IMR-90 (cell line): Measurements from ENCODE around the gene SOCS2. TPM values are rescaled to one million over a fixed set of nuclear protein-coding genes. Genes with fewer than 3 reads are reported as not detected.

Experiments used
- ATAC-seq: fragments of 200-7000 bp; cut with Tn5 transposase; 2 replicates; pipeline ENCODE4 v1.9.1; 2020; ENCODE audit warnings: low read depth, mild to moderate bottlenecking, moderate library complexity
- BruUV-seq: library from RNA; stranded (reverse); fragments of 400-500 nt; replicated peaks from 2 replicates; lab custom pipeline; 2021; lab: Mats Ljungman, UMichigan
- CTCF ChIA-PET: fragments of 300-600 bp; formaldehyde crosslinking; extraction: SDS; loops from one replicate; lab custom pipeline; 2021; ENCODE audit warnings: antibody characterized with exemption; lab: Yijun Ruan, JAX
- POLR2A ChIA-PET: fragments of 300-600 bp; sonication (Branson Sonifier 250); formaldehyde crosslinking; loops from one replicate; lab custom pipeline; 2022; ENCODE audit warnings: antibody characterized with exemption; ENCODE audit not compliant: unreplicated experiment; lab: Charles Lee
- DNase-seq: peaks from one replicate; pipeline ENCODE4 v3.0.0; 2013
- H2AFZ ChIP-seq: replicated peaks from 2 replicates; pipeline ENCODE3; 2013; ENCODE audit warnings: low read length, mild to moderate bottlenecking; ENCODE audit not compliant: poor library complexity
- H2AK5ac ChIP-seq: 2 replicates; pipeline ENCODE4 v1.6.1; 2013; ENCODE audit warnings: low read depth, low read length, inconsistent platforms
- H2AK9ac ChIP-seq: replicated peaks from 2 replicates; pipeline ENCODE3; 2013; ENCODE audit warnings: mild to moderate bottlenecking, low read depth, low read length, moderate library complexity; ENCODE audit not compliant: poor library complexity
- H2BK120ac ChIP-seq: 2 replicates; pipeline ENCODE4 v1.6.1; 2013; ENCODE audit warnings: low read depth, low read length, inconsistent platforms
- H2BK15ac ChIP-seq: 3 replicates; pipeline ENCODE4 v1.6.1; 2013; ENCODE audit warnings: low read depth, low read length, inconsistent platforms
- H2BK20ac ChIP-seq: 2 replicates; pipeline ENCODE4 v1.6.1; 2013; ENCODE audit warnings: low read depth, mild to moderate bottlenecking, inconsistent platforms, low read length, moderate library complexity
- H2BK5ac ChIP-seq: 2 replicates; pipeline ENCODE4 v1.6.1; 2013; ENCODE audit warnings: mild to moderate bottlenecking, low read depth, low read length, inconsistent platforms; ENCODE audit not compliant: poor library complexity, severe bottlenecking
- H3K14ac ChIP-seq: replicated peaks from 2 replicates; pipeline ENCODE4 v1.6.1; 2013; ENCODE audit warnings: low read depth, low read length, inconsistent platforms
- H3K18ac ChIP-seq: 2 replicates; pipeline ENCODE4 v1.6.1; 2013; ENCODE audit warnings: low read depth, low read length, control low read depth
- H3K23ac ChIP-seq: 2 replicates; pipeline ENCODE4 v1.6.1; 2013; ENCODE audit warnings: low read depth, low read length, inconsistent platforms
- H3K27ac ChIP-seq: 2 replicates; pipeline ENCODE4 v1.5.1; 2013; ENCODE audit warnings: mild to moderate bottlenecking, control low read depth, low read length; ENCODE audit not compliant: insufficient read depth
- H3K27me3 ChIP-seq: 2 replicates; pipeline ENCODE4 v1.6.1; 2013; ENCODE audit warnings: low read length; ENCODE audit not compliant: control insufficient read depth, insufficient read depth
- H3K36me3 ChIP-seq: 2 replicates; pipeline ENCODE4 v1.6.1; 2013; ENCODE audit warnings: low read length, mixed read lengths; ENCODE audit not compliant: control insufficient read depth, insufficient read depth
- H3K4ac ChIP-seq: 2 replicates; pipeline ENCODE4 v1.6.1; 2013; ENCODE audit warnings: low read depth, low read length, inconsistent platforms
- H3K4me1 ChIP-seq: 2 replicates; pipeline ENCODE4 v1.6.1; 2013; ENCODE audit warnings: low read length, mixed read lengths; ENCODE audit not compliant: control insufficient read depth, insufficient read depth
- H3K4me2 ChIP-seq: 2 replicates; pipeline ENCODE4 v1.6.1; 2013; ENCODE audit warnings: low read depth, mild to moderate bottlenecking, control low read depth, low read length, moderate library complexity
- H3K4me3 ChIP-seq: 2 replicates; pipeline ENCODE4 v1.5.1; 2013; ENCODE audit warnings: low read depth, mild to moderate bottlenecking, control low read depth, low read length, moderate library complexity; ENCODE audit not compliant: insufficient read depth
- H3K56ac ChIP-seq: 2 replicates; pipeline ENCODE4 v1.6.1; 2013; ENCODE audit warnings: low read length, inconsistent platforms; ENCODE audit not compliant: insufficient read depth; ENCODE audit errors: extremely low read depth
- H3K79me1 ChIP-seq, 2 experiments: 2 replicates each; pipeline ENCODE4 v1.6.1; 2013; ENCODE audit warnings: low read length in 2 of 2, inconsistent platforms in 1 of 2, low read depth in 1 of 2
- H3K9ac ChIP-seq: 2 replicates; pipeline ENCODE4 v1.6.1; 2013; ENCODE audit warnings: low read depth, low read length, control low read depth
- H3K9me1 ChIP-seq: 2 replicates; pipeline ENCODE4 v1.6.1; 2013; ENCODE audit warnings: low read length, inconsistent platforms; ENCODE audit not compliant: insufficient read depth
- H3K9me3 ChIP-seq: 2 replicates; pipeline ENCODE4 v1.6.1; 2013; ENCODE audit warnings: low read length; ENCODE audit not compliant: control insufficient read depth, insufficient read depth
- H4K20me1 ChIP-seq: 2 replicates; pipeline ENCODE4 v1.6.1; 2013; ENCODE audit warnings: low read length, inconsistent platforms; ENCODE audit not compliant: insufficient read depth
- H4K5ac ChIP-seq: 2 replicates; pipeline ENCODE4 v1.6.1; 2013; ENCODE audit warnings: mild to moderate bottlenecking, low read depth, low read length, control low read depth
- H4K8ac ChIP-seq, 2 experiments: 2 replicates each; pipeline ENCODE4 v1.6.1; 2013; ENCODE audit warnings: low read depth in 2 of 2, low read length in 2 of 2, control low read depth in 1 of 2, inconsistent platforms in 1 of 2
- H4K91ac ChIP-seq: 2 replicates; pipeline ENCODE4 v1.6.1; 2013; ENCODE audit warnings: low read depth, low read length, inconsistent platforms; ENCODE audit not compliant: insufficient read depth
- BHLHE40 ChIP-seq: fragments of 150-350 bp; IDR thresholded peaks from 2 replicates; pipeline ENCODE4 v1.6.1; 2016; ENCODE audit warnings: mild to moderate bottlenecking, low read depth, low read length
- CEBPB ChIP-seq: IDR thresholded peaks from 2 replicates; pipeline ENCODE4 v1.6.1; 2012; ENCODE audit warnings: low read depth, low read length, improper control_type of control experiment
- MAFK ChIP-seq: IDR thresholded peaks from 2 replicates; pipeline ENCODE4 v1.6.1; 2012; ENCODE audit warnings: low read depth, low read length, improper control_type of control experiment
- MAZ ChIP-seq: IDR thresholded peaks from 2 replicates; pipeline ENCODE4 v1.6.1; 2012; ENCODE audit warnings: low read depth, mild to moderate bottlenecking, low read length, improper control_type of control experiment, moderate library complexity, borderline replicate concordance
- NFE2L2 ChIP-seq: fragments of 150-350 bp; IDR thresholded peaks from 2 replicates; pipeline ENCODE4 v1.6.1; 2016; ENCODE audit warnings: low read depth, mild to moderate bottlenecking, low read length
- RAD21 ChIP-seq: IDR thresholded peaks from 2 replicates; pipeline ENCODE4 v1.6.1; 2012; ENCODE audit warnings: low read length, improper control_type of control experiment
- SMC3 ChIP-seq: fragments of 150-350 bp; IDR thresholded peaks from 2 replicates; pipeline ENCODE4 v1.6.1; 2016; ENCODE audit warnings: low read depth, mild to moderate bottlenecking, antibody characterized with exemption, low read length, moderate library complexity
- WGBS, 2 experiments: methylation state at CpG; one replicate each; pipeline versions ENCODE4 v1.1.5 to v1.1.7; 2013; ENCODE audit warnings: missing lambda C conversion rate in 2 of 2; ENCODE audit not compliant: insufficient read length in 1 of 2; ENCODE audit errors: extremely low coverage in 2 of 2; 5-methylcytosine and 5-hydroxymethylcytosine counted together
- dilution Hi-C: fragments of 300-500 bp; cut with HindIII; formaldehyde crosslinking; loops from one replicate; pipeline ENCODE4 v1.14.3; 2018; ENCODE audit warnings: low sequenced_read_pairs; ENCODE audit not compliant: unreplicated experiment
- in situ Hi-C: fragments of 300-500 bp; cut with MboI; formaldehyde crosslinking; loops from 3 replicates; pipeline ENCODE4 v1.14.3; 2019; ENCODE audit warnings: low sequenced_read_pairs, inconsistent platforms, mixed read lengths
- intact Hi-C: fragments of 100-400 bp; cut with micrococcal nuclease; formaldehyde crosslinking; loops from 2 replicates; pipeline ENCODE4 v1.10.0; 2022
- polyA plus RNA-seq, 3 experiments: library from polyadenylated mRNA; depleted of rRNA; stranded (reverse); fragments of >200 nt; gene quantifications; 2 replicates each; pipeline ENCODE4 v1.2.3, GENCODE V29; 2012; ENCODE audit warnings: low replicate concordance in 1 of 3
- total RNA-seq: library from RNA; depleted of rRNA; stranded (reverse); fragments of >200 nt; gene quantifications from 2 replicates; pipeline ENCODE4 v1.2.3, GENCODE V29; 2012
- TF ChIP-seq, protein P1 (sequence below): fragments of 150-350 bp; IDR thresholded peaks from 2 replicates; pipeline ENCODE4 v1.6.1; 2016; ENCODE audit warnings: low read depth, mild to moderate bottlenecking, low read length, moderate library complexity, borderline replicate concordance
- TF ChIP-seq, protein P2 (sequence below): conservative IDR thresholded peaks from 2 replicates; pipeline ENCODE4 v1.5.1; 2012; ENCODE audit warnings: mild to moderate bottlenecking, low read depth, low read length, improper control_type of control experiment

Gene SOCS2
- total and polyA plus RNA-seq, 2 of the 4 experiments (the other 2 are of a cell fraction), result 12.0 to 12.4 TPM

DNA sequence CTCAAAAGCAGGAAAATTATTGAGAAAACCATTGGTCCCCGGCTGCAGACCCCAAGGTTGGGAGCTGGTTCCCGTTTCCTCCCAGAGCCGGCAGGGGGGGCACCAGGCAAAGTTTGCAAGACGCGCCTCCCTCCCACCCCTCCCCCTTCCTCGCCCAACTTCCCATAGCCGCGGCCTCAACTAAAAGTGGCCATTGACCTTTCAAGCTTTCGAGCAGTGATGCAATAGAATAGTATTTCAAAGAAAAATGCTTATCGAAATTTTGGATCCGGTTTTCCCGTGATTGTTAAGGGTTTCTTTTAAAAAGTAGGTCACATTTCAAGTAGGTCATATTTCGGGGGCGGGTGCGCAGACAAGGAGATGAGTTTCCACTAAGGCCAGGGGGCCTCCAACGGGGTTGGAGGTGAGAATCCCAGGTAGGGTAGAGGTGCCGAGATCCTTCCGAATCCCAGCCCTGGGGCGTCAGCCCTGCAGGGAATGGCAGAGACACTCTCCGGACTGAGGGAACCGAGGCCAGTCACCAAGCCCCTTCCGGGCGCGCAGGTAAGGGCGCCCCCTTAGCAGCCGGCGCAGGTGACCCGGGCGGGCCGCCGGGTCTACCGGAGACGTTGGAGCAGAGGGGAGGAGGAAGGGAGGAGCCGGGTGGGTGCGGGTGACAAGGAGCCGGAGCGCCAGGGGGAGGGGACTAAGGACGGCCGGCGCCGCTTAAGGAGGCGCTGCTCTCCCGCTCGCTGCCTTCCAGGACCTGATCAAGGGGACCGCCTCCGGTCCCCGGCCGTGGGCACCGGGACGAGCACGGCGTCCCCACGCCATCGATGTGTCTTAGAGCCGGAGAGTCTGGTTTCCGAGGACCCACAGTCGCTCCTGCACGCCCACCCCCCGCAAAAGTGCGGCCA lies 2.6 kb upstream of the SOCS2 start:
- peak overlapping the region; percentile 78 for H3K56ac ChIP-seq
- H4K91ac ChIP-seq, result peak overlapping the region; percentile 62; the same call in 1 of the 2 replicates
- peak overlapping the region; percentile 59 for H2BK5ac ChIP-seq
- dilution Hi-C loops (no loop called here), intact Hi-C loops (loop anchor here (1.0 to 10.0 kb wide), 7 partner anchors 67 to 531 kb away; partner anchors contain the start of gene CRADD), in situ Hi-C loops (loop anchor here (5.0 to 10.0 kb wide), 3 partner anchors 172 to 532 kb away; no protein-coding TSS in a partner anchor)
- H3K9ac ChIP-seq, result peak overlapping the region; percentile 70
- peaks cover 3% of the 10 kb centered on the region; the same call in 1 of the 2 replicates for H4K20me1 ChIP-seq
- peak overlapping the region; percentile 70 for H2BK120ac ChIP-seq
- peak overlapping the region; percentile 88 for H3K4me2 ChIP-seq
- H3K23ac ChIP-seq, result peak overlapping the region; percentile 86; the same call in 1 of the 2 replicates
- POLR2A ChIA-PET, result no interaction called here
- H3K4ac ChIP-seq, result peak overlapping the region; percentile 77
- H2AK9ac ChIP-seq, result peak overlapping the region; percentile 91
- H3K9me3 ChIP-seq, result no peaks in the 10 kb centered on the region
- no peak overlapping the region for H4K5ac ChIP-seq
- DNase-seq (peak; percentile 84), ATAC-seq (peak; percentile 65)
- H3K18ac ChIP-seq, result no peak overlapping the region; the same call in 1 of the 2 replicates
- peak overlapping the region; percentile 47; the same call in 1 of the 2 replicates for H2AK5ac ChIP-seq
- TF ChIP-seq SMC3 (peak; percentile 90), MAFK (no peak), RAD21 (peak; percentile 81), MAZ (peak; percentile 33; the same call in 1 of the 2 replicates), CEBPB (peak; percentile 90), BHLHE40 (no peak), NFE2L2 (no peak)
- TF ChIP-seq, protein P1, sequence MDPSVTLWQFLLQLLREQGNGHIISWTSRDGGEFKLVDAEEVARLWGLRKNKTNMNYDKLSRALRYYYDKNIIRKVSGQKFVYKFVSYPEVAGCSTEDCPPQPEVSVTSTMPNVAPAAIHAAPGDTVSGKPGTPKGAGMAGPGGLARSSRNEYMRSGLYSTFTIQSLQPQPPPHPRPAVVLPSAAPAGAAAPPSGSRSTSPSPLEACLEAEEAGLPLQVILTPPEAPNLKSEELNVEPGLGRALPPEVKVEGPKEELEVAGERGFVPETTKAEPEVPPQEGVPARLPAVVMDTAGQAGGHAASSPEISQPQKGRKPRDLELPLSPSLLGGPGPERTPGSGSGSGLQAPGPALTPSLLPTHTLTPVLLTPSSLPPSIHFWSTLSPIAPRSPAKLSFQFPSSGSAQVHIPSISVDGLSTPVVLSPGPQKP, result no peak
- TF ChIP-seq, protein P2, sequence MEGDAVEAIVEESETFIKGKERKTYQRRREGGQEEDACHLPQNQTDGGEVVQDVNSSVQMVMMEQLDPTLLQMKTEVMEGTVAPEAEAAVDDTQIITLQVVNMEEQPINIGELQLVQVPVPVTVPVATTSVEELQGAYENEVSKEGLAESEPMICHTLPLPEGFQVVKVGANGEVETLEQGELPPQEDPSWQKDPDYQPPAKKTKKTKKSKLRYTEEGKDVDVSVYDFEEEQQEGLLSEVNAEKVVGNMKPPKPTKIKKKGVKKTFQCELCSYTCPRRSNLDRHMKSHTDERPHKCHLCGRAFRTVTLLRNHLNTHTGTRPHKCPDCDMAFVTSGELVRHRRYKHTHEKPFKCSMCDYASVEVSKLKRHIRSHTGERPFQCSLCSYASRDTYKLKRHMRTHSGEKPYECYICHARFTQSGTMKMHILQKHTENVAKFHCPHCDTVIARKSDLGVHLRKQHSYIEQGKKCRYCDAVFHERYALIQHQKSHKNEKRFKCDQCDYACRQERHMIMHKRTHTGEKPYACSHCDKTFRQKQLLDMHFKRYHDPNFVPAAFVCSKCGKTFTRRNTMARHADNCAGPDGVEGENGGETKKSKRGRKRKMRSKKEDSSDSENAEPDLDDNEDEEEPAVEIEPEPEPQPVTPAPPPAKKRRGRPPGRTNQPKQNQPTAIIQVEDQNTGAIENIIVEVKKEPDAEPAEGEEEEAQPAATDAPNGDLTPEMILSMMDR, result peak; percentile 78
- peak overlapping the region; percentile 47; the same call in 1 of the 3 replicates for H2BK15ac ChIP-seq
- H2AFZ ChIP-seq, result peak overlapping the region; percentile 88
- H3K27ac ChIP-seq, result peak overlapping the region; percentile 73
- CTCF ChIA-PET, result interaction anchor here (0.6 to 3.4 kb wide), 17 partner anchors 17 to 597 kb away, joined by 3 to 41 read pairs (median 3); partner anchors contain the start of gene CRADD
- H3K4me3 ChIP-seq, result peak overlapping the region; percentile 76
- H3K79me1 ChIP-seq, result peaks cover 22 to 49% of the 10 kb centered on the region in 2 experiments; a peak in 3 of 4 replicates
- no TSS peak for BruUV-seq
- 0 out of 2 replicates have a peak overlapping the region, but pooled peaks have one; percentile 22 for H2BK20ac ChIP-seq
- H3K27me3 ChIP-seq, result no peaks in the 10 kb centered on the region
- H3K36me3 ChIP-seq, result peaks cover 5% of the 10 kb centered on the region; the same call in 1 of the 2 replicates
- H4K8ac ChIP-seq, result peak overlapping the region in 1 of 2 experiments; percentile 76; a peak in 1 of 4 replicates
- H3K9me1 ChIP-seq, result 0 out of 2 replicates have a peak, but pooled peaks cover 7% of the 10 kb centered on the region
- 0% methylated on average over 6 of the region's 60 CpGs; no CpG with 5 or more reads in 1 of the 2 experiments for WGBS, 2 experiments
- H3K14ac ChIP-seq, result peak overlapping the region; percentile 82
- H3K4me1 ChIP-seq, result no peaks in the 10 kb centered on the region
